ENCODE data around the gene LMNTD2.
A peak's percentile ranks its signal among the peaks of the same experiment; 100 is the strongest.
"Not testable (repeated sequence)": the region's sequence is repeated elsewhere in the genome, so short reads cannot be mapped to it uniquely, and the experiment has no call there.

LMNTD2 gene

GRCh38 chr11:533586-534395 lies 26.7 kb downstream of the LMNTD2 start:
- no peak for DNase-seq (ENCODE audit: low spot score)

- DNase-seq (ENCODE audit: low spot score): no peak
These were observed 27.5 kb downstream of the LMNTD2 start for GRCh38 chr11:532986-533585.

- DNase-seq (ENCODE audit: low spot score): no peak
These were observed 28.0 kb downstream of the LMNTD2 start for GRCh38 chr11:532527-532985.

GRCh38 chr11:531919-532526 lies 28.5 kb downstream of the LMNTD2 start:
- no peak for DNase-seq (ENCODE audit: low spot score)

- DNase-seq (ENCODE audit: low spot score): no peak
These were observed 29.3 kb downstream of the LMNTD2 start for GRCh38 chr11:530960-531831.

- DNase-seq (ENCODE audit: low spot score): no peak
These were observed 30.7 kb downstream of the LMNTD2 start for GRCh38 chr11:529728-530411.

GRCh38 chr11:528815-529727 lies 31.5 kb downstream of the LMNTD2 start:
- DNase-seq (ENCODE audit: low spot score): no peak

- DNase-seq (ENCODE audit: low spot score): no peak
These were observed 32.2 kb downstream of the LMNTD2 start for GRCh38 chr11:528166-528814.

- no peak for DNase-seq (ENCODE audit: low spot score)
These were observed 34.3 kb downstream of the LMNTD2 start for GRCh38 chr11:526192-526591.

- no peak for DNase-seq (ENCODE audit: low spot score)
These were observed 39.3 kb downstream of the LMNTD2 start for GRCh38 chr11:521177-521688.

- DNase-seq (ENCODE audit: low spot score): no peak
These were observed 39.9 kb downstream of the LMNTD2 start for GRCh38 chr11:520428-521176.

- peak; percentile 80 for DNase-seq (ENCODE audit: low spot score)
These were observed 41.9 kb downstream of the LMNTD2 start for GRCh38 chr11:518463-519202.

GRCh38 chr11:516918-517685 lies 43.4 kb downstream of the LMNTD2 start:
- not testable (repeated sequence) for DNase-seq (ENCODE audit: low spot score)

- no peak for DNase-seq (ENCODE audit: low spot score)
These were observed 44.1 kb downstream of the LMNTD2 start for GRCh38 chr11:516400-516799.

GRCh38 chr11:515131-515530 lies 45.4 kb downstream of the LMNTD2 start:
- no peak for DNase-seq (ENCODE audit: low spot score)

GRCh38 chr11:514606-515005 lies 45.9 kb downstream of the LMNTD2 start:
- no peak for DNase-seq (ENCODE audit: low spot score)
